RPMI8226 (cell line): Measurements from ENCODE around the gene SLC35A4.
"Not testable (repeated sequence)": the region's sequence is repeated elsewhere in the genome, so short reads cannot be mapped to it uniquely, and the experiment has no call there.

Experiments
- DNase-seq: peaks from one replicate; pipeline ENCODE4 v3.0.0-alpha.2; 2015

The SLC35A4 gene

GRCh38 chr5:140558542-140558941, 6.1 kb upstream of the SLC35A4 start:
- no peak for DNase-seq

- no peak for DNase-seq
Observed at GRCh38 chr5:140560227-140560626, 4.4 kb upstream of the SLC35A4 start.

DNA sequence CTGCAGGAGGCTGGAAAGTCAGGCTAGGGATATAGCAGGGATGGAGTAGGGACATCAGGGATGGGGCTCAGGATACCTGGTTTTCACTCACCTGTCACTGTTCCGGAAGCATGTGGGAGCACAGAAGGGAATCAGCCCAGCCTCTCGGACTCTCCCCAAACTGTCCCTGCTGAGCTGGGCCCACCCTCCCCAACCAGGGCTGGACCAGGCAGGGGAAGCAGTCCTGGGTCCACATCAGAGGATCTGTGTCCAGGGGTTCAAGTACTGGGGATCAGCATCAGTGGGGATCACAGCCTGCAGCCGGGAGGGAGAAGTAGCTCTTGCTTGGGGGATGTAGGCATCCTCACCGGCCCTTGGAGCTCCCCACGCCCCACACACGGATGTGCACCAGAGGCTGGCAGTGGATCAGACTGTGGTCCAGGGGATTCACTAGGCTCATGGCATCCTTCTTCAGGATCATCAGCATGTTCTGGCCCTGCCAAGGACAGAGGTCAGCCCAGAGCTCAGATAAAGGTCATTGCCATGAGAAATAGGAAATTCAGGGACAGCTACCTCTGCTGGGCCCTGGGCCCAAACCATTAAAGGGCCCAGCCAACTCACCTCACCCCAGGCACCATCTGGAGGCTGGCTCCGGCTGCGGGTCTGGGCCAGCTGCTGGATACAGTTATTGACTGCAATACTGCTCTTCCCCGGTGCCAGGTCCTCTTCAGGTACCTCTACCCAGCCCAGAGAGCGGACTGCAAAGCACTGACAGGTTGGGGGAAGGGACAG, 2.7 kb upstream of the SLC35A4 start:
- no peak for DNase-seq

DNA sequence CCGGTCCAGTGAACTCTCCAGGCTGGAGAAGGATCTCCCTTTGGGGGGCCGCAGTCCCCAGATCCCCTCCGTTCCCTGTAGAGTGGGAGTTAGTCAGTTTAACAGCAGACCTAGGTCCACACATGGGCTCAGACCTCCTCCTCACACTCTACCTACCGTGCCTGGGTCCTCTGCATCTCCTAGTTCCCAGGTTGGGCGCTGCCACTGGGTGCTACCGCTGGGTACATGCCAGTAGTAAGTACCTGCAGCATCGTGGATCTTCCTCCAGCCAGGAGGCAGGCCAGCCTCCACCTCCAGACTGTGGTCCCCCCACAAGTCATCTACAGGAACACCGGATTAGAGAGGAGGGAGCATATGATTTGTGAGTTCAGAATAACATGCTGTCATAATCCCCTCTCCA, 1.0 kb upstream of the SLC35A4 start:
- DNase-seq: peak; percentile 37

DNA sequence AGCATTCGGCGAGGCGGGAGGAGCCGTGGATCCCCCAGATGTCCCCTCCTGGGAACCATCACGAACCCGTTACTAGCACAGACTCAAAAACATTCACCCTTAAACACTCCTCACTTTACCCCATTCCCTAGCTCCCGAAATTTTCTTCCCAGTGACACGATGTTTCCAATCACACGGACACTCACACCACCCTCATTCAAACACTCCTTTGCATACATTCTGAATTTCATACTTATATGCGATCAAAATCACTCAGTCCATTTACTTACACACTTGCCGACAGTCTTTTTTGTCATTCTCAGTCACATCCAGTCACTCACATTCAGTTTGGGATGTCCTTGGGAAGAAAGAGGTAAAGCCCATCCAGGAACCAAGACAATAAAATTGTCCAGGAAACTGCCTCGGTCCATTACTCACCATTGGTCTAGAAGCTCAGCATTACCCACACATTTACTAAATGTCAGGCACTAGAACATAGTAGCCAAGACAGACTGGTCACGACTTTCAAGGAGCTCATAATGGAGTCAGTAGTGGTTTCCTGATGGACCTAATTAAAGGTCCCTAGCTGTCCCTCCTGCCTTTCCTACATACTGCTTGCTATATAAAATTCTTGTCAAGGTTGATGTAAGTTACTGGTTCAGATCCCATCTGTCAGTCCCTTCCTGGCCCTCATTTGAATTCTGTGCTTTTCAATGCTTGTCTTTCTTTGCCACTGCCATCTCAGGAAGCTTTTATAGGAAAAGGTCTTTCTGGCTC, 574 bp downstream of the SLC35A4 start:
- DNase-seq: no peak

DNA sequence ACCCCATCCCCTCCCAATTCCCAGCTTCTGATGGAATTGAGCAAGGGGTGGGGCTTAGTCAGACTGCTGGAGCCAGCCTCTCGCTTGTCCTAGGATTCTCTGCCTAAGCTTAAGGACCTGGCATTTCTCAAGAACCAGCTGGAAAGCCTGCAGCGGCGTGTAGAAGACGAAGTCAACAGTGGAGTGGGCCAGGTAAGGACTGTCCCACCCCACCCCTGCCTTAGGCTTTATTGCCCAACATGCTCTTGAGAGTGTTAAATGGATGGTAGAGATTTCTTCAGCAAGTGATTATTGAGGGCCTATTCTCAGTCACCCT, 1.1 kb downstream of the SLC35A4 start:
- no peak for DNase-seq

GRCh38 chr5:140566665-140567064, 2.0 kb downstream of the SLC35A4 start:
- DNase-seq: no peak

GRCh38 chr5:140567136-140567818, 2.6 kb downstream of the SLC35A4 start:
- no peak for DNase-seq

GRCh38 chr5:140567871-140568270, 3.2 kb downstream of the SLC35A4 start:
- no peak for DNase-seq

- no peak for DNase-seq
Observed at GRCh38 chr5:140568443-140569063, 3.9 kb downstream of the SLC35A4 start.

DNA sequence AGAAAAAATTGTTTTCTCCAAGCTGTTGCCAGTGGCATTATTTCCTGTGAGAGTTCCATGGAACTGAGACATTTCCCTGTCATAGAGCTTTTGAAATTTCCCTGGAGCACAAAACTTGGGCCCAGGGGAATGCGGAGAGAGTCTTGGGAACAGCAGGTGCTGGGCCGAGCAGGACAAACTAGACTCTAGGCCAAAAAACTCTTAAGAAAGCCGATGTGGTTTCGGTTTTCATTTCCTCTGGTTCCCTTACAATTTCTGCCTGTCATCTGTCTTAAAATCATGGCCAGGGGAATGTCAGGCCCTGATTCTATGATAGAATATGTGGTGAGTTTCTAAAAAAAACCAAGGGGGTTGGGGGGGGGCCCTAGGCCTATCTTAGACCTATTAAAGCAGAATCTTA, 4.6 kb downstream of the SLC35A4 start:
- peak; percentile 71 for DNase-seq

GRCh38 chr5:140570058-140570457, 5.4 kb downstream of the SLC35A4 start:
- DNase-seq: no peak

DNA sequence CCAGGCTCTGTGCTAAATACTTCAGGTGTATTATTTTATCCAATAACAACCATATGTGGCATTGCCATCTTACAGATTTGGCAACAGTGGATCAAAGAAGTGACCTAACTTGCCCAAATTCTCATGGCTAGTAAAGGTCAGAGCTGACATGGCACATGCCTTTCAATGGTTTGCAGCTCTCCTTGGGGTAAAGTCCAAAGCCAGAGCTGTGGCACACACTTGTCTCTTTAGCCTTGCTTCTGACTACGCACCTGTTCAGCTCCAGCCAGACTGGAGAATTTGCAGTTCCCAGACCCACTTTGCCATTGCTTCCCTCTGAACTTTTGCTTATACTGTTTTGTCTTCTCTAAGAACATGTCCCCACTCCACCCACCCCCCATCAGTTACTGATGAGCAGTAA, 5.9 kb downstream of the SLC35A4 start:
- no peak for DNase-seq

DNA sequence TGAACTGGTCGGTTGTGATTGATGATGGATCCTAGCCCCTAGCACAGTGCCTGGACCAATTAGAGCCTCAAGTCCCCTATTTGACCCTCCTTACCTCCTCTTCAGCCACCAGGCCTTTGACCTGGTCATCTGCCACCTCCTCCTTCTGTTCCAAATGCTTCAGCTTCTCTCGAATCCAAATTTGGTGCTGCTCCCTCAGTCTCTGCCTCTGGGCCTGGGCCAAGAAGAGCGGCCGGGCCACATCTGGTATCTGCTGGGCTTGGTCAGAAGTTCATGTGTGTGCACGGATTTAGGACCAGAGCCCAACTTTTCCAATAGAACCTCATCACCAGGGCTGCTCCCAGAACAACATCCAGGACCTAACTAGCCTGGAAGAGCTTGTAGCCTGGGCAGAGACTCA, 6.5 kb downstream of the SLC35A4 start:
- DNase-seq: no peak

GRCh38 chr5:140573683-140574082, 9.1 kb downstream of the SLC35A4 start:
- no peak for DNase-seq

GRCh38 chr5:140574165-140574564, 9.5 kb downstream of the SLC35A4 start:
- DNase-seq: no peak

- no peak for DNase-seq
Observed at GRCh38 chr5:140575309-140575708, 10.7 kb downstream of the SLC35A4 start.

DNA sequence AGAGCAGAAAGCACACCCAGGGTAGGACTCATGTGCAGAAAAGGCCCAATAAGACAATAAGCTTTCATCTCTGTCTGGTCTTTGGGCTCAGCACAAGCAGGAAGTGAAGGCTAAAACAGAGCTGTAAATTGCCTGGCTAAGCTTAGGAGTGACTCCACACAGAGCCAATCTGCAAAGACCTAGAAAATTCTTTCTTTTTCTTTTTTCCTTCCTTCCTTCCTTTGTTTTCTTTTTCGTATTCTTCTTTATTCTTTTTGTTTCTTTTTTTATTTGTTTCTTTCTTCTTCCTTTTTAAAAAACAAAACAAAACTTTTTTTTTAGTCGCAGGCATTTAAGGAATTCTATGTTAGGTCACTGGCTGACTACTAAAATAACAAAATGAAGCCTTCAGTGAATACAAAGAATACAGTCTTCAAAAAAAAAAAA, 12.2 kb downstream of the SLC35A4 start:
- no peak for DNase-seq

- DNase-seq: not testable (repeated sequence)
Observed at GRCh38 chr5:140579188-140579747, 14.6 kb downstream of the SLC35A4 start.

DNA sequence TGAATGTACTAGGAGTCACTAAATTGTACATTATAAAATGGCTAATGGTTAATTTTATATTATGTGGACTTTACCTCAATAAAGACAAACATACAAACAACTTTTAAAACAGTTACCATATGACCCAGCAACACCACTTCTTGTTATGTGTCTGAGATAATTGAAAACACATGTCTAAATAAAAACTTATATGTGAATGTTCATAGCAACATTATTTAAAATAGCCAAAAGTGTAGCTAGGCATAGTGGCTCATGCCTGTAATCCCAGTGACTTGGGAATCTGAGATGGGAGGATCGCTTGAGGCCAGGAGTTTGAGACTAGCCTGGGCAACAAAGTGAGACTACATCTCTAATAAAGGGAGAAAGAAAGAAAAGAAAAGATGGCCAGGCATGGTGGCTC, 22.9 kb downstream of the SLC35A4 start:
- no peak for DNase-seq

GRCh38 chr5:140588311-140589070, 23.9 kb downstream of the SLC35A4 start:
- DNase-seq: no peak

- no peak for DNase-seq
Observed at GRCh38 chr5:140590861-140591260, 26.2 kb downstream of the SLC35A4 start.
